Testis (tissue), 2 donors: ENCODE results near the gene CHRNA9.

Experiments used
- POLR2A ChIP-seq: fragments of 450-650 bp; IDR thresholded peaks from one replicate; pipeline ENCODE4 v1.6.1; 2017; ENCODE audit warnings: antibody characterized with exemption, mild to moderate bottlenecking, moderate library complexity
- TF ChIP-seq, protein P1 (sequence below), 3 experiments: fragments of 450-650 bp in 2 of 3; fragments of 200-600 bp in 1 of 3; sonication (generic) in 1 of 3; IDR thresholded peaks; one replicate each; pipeline ENCODE4 v1.5.1; 2016 to 2019; ENCODE audit warnings: antibody characterized with exemption in 3 of 3, mild to moderate bottlenecking in 2 of 3, moderate library complexity in 1 of 3

DNA sequence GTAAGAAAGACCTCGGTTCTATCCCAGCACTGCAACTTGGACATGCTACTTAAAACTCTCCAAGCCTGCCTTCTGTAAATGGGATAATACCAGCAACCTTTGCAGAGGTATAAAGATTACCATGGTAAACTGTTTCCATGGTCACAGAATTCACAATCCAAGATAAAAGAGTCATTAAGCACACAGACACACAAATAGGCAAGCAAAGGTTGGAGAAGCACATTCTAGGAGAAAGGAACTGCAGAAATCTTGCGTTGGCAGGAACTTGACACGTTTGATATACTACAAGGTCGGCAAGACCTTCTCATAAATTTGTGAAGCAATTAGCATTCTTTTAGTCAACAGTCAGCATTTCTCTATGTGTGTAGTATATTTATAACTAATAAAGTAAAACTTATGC, 12.3 kb upstream of the CHRNA9 start:
- TF ChIP-seq POLR2A, result no peak
- TF ChIP-seq, protein P1, sequence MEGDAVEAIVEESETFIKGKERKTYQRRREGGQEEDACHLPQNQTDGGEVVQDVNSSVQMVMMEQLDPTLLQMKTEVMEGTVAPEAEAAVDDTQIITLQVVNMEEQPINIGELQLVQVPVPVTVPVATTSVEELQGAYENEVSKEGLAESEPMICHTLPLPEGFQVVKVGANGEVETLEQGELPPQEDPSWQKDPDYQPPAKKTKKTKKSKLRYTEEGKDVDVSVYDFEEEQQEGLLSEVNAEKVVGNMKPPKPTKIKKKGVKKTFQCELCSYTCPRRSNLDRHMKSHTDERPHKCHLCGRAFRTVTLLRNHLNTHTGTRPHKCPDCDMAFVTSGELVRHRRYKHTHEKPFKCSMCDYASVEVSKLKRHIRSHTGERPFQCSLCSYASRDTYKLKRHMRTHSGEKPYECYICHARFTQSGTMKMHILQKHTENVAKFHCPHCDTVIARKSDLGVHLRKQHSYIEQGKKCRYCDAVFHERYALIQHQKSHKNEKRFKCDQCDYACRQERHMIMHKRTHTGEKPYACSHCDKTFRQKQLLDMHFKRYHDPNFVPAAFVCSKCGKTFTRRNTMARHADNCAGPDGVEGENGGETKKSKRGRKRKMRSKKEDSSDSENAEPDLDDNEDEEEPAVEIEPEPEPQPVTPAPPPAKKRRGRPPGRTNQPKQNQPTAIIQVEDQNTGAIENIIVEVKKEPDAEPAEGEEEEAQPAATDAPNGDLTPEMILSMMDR (IDR thresholded peaks at IDR 0.05), result no peak
